ENCODE measurements around the gene NKIRAS1. TPM values are rescaled to one million over a fixed set of nuclear protein-coding genes. Genes with fewer than 3 reads are reported as not detected.
"Not testable (repeated sequence)": the region's sequence is repeated elsewhere in the genome, so short reads cannot be mapped to it uniquely, and the experiment has no call there.

Gene NKIRAS1
- total RNA-seq, 1 donor from 2014 or later = 5.1 TPM

- not testable (repeated sequence) for DNase-seq (ENCODE audit: low read depth in 2 of 2)
Measured at GRCh38 chr3:23870663-23871043, 46.1 kb downstream of the NKIRAS1 start.

GRCh38 chr3:23869977-23870662 is 46.7 kb downstream of the NKIRAS1 start:
- no peak for DNase-seq (ENCODE audit: low read depth in 2 of 2)

- no peak for DNase-seq (ENCODE audit: low read depth in 2 of 2)
Measured at GRCh38 chr3:23867838-23868237, 49.0 kb downstream of the NKIRAS1 start.

DNA sequence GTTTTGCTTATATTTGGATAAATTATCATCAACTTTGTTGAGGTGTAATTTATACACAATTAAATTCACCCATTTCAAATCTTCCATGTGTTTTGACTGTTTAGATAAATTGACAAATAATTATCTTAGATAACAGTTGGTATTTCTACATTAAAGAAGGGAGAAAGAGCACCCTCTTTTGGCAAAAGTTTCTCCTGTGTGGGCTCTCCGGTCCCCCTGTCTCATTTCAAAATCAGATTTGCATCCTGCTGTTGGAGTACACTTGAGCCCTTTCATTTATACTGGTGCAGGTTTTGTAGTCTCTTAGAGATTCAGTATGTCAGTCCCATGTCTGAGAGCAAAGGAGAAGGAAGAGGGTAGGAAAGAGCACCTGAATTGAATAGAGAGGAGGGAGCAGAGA is 49.4 kb downstream of the NKIRAS1 start:
- DNase-seq (ENCODE audit: low read depth in 2 of 2) = peak in 1 of 2 donors; percentile 24

GRCh38 chr3:23865595-23866396 is 51.0 kb downstream of the NKIRAS1 start:
- peak in 1 of 2 donors; percentile 87 for DNase-seq (ENCODE audit: low read depth in 2 of 2)

GRCh38 chr3:23864931-23865330 is 51.9 kb downstream of the NKIRAS1 start:
- peak in 1 of 2 donors; percentile 27 for DNase-seq (ENCODE audit: low read depth in 2 of 2)

- DNase-seq (ENCODE audit: low read depth in 2 of 2) = peak; percentile 58 to 88
Measured at GRCh38 chr3:23863060-23863459, 53.7 kb downstream of the NKIRAS1 start.

DNA sequence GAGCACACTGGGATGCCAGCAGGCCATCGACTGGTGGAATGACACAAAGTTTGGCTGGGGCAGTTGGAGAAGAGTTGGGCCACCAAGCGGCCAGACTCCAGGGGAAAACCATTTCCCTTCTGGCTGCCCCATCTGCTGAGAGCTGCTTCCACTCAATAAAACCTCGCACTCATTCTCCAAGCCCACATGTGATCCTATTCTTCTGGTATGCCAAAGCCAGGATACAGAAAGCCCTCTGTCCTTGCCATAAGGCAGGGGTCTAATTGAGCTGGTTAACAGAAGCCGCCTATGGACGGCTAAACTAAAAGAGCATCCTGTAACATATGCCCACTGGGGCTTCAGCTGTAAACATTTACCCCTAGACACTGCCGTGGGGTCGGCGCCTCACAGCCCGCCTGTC is 55.1 kb downstream of the NKIRAS1 start:
- DNase-seq (ENCODE audit: low read depth in 2 of 2) = no peak

- no peak for DNase-seq (ENCODE audit: low read depth in 2 of 2)
Measured at GRCh38 chr3:23859839-23860382, 56.9 kb downstream of the NKIRAS1 start.

- peak in 1 of 2 donors; percentile 39 for DNase-seq (ENCODE audit: low read depth in 2 of 2)
Measured at GRCh38 chr3:23859012-23859743, 57.6 kb downstream of the NKIRAS1 start.

DNA sequence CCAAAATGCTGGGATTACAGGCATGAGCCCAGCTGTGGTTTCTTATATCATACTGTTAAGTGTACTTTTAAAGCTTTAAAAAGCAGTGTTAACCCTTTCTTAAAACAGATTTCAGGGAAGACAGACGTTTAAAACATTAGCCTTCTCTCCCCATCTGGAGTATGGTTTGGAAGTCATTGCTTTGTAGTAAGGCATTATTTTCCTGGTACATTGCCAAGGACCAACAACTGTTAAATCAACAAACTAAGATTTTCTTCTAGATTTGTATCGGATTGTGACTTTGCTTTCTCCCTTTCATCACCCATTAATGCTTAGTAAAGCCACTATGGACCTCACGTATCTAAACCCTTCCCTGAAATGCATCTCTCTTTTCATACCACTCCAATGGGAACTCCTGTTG is 60.5 kb downstream of the NKIRAS1 start:
- peak in 1 of 2 donors; percentile 34 for DNase-seq (ENCODE audit: low read depth in 2 of 2)

DNA sequence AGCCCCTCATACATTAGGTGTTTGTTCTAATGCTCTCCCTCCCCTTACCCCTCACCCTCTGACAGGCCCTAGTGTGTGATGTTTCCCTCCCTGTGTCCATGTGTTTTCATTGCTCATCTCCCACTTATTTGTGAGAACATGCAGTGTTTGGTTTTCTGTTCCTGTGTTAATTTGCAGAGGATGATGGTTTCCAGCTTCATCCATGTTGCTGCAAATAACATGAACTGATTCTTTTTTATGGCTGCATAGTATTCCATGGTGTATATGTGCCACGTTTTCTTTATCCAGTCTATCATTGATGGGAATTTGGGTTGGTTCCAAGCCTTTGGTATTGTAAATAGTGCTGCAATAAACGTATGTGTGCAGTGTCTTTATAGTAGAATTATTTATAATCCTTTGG is 67.3 kb downstream of the NKIRAS1 start:
- DNase-seq (ENCODE audit: low read depth in 2 of 2) = not testable (repeated sequence)

DNA sequence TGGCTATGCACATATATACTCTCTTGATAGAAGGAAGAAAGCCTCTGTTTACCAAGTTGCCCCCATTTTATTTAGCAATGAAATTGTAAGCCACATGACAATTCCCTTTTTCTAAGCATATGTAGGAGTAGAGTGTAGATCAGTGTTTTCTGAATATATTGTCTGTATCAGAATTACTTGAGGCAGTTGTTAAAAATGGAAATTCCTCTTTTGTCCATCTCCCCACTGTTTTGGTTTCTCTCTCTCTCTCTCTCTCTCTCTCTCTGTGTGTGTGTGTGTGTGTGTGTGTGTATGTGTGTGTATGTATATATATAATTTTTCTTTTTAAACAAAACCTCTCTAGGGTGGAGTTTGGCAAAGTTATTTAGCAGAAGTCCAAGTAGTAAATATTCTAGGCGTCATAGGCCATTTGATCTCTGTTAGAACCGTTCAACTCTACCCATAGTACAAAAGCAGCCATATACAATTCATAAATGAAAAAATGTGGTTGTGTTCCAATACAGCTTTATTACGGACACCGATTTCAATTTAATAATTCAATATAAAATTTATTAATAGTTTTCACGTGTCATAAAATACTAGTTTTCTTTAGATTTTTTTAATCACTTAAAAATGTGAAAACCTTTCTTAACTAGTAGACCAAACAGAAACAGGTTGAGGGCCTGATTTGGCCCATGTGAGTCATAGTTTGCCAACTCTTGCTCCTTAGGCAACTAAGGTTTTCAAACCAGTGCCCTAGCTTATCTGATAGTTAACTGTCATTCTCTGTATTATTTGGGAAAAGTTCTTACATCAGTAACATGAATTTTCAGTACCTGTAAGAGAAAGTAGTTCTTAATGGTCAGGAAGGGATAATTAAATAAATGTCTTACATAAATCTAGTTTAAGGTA is 71.2 kb downstream of the NKIRAS1 start:
- DNase-seq (ENCODE audit: low read depth in 2 of 2) = no peak

- DNase-seq (ENCODE audit: low read depth in 2 of 2) = no peak
Measured at GRCh38 chr3:23843869-23844268, 72.9 kb downstream of the NKIRAS1 start.

Other genes with a start within 250 kb of the NKIRAS1 start
- 106 and 118 TPM in 2 replicates for gene UBE2E1, start 111.0 kb downstream of the NKIRAS1 start, total RNA-seq
- gene RPL15, start 142 bp upstream of the NKIRAS1 start, total RNA-seq = 2,042 and 3,297 TPM in 2 replicates
- gene NR1D2, start 28.3 kb upstream of the NKIRAS1 start, total RNA-seq = 25.9 and 34.5 TPM in 2 replicates